SU-DHL-6 (cell line): Measurements from ENCODE around the gene TTLL11.

ENCODE experiments used
- H2AFZ ChIP-seq: fragments of 200-600 bp; sonication (generic); 2 replicates; pipeline ENCODE4 v1.6.1; 2014; ENCODE audit warnings: low read depth, mild to moderate bottlenecking, moderate library complexity, mixed read lengths, antibody characterized with exemption, low read length; ENCODE audit not compliant: severe bottlenecking
- H3F3A ChIP-seq: fragments of 200-600 bp; shearing (Covaris generic); 2 replicates; pipeline ENCODE4 v1.6.0; 2016; ENCODE audit warnings: antibody characterized with exemption, mild to moderate bottlenecking; ENCODE audit not compliant: insufficient read depth
- H3K27ac ChIP-seq: fragments of 200-600 bp; sonication (generic); 2 replicates; pipeline ENCODE4 v1.5.1; 2016; ENCODE audit warnings: low read depth, mild to moderate bottlenecking, low read length, moderate library complexity, mixed read lengths
- H3K27me3 ChIP-seq: fragments of 200-600 bp; sonication (generic), shearing (Covaris generic); 2 replicates; pipeline ENCODE4 v1.6.0; 2014; ENCODE audit warnings: mild to moderate bottlenecking, low read length
- H3K36me3 ChIP-seq: fragments of 200-600 bp; sonication (generic); 2 replicates; pipeline ENCODE4 v1.6.1; 2014; ENCODE audit warnings: mild to moderate bottlenecking, low read length, mixed read lengths
- H3K4me2 ChIP-seq: fragments of 300-600, 200-600 bp; shearing (Covaris generic), sonication (generic); 2 replicates; pipeline ENCODE4 v1.6.0; 2014; ENCODE audit warnings: low read length, low read depth, mild to moderate bottlenecking; ENCODE audit not compliant: poor library complexity, severe bottlenecking
- H3K4me3 ChIP-seq: fragments of 200-600 bp; sonication (generic); 2 replicates; pipeline ENCODE4 v1.5.1; 2014; ENCODE audit warnings: antibody characterized with exemption, low read length, mild to moderate bottlenecking, mixed read lengths; ENCODE audit not compliant: insufficient read depth, poor library complexity, severe bottlenecking
- H3K79me2 ChIP-seq: fragments of 200-600 bp; sonication (generic); 2 replicates; pipeline ENCODE4 v1.6.1; 2014; ENCODE audit warnings: mild to moderate bottlenecking, low read length, moderate library complexity; ENCODE audit not compliant: insufficient read depth
- H3K9ac ChIP-seq: fragments of 200-600 bp; sonication (generic); 2 replicates; pipeline ENCODE4 v1.7.0; 2014; ENCODE audit warnings: mild to moderate bottlenecking, low read length
- H3K9me2 ChIP-seq: fragments of 200-600 bp; sonication (generic); replicated peaks from 2 replicates; pipeline ENCODE4 v1.6.1; 2014; ENCODE audit warnings: low read length; ENCODE audit not compliant: insufficient read depth
- H3K9me3 ChIP-seq: fragments of 200-600 bp; sonication (generic); 2 replicates; pipeline ENCODE4 v1.6.1; 2014; ENCODE audit warnings: low read length, mixed read lengths; ENCODE audit not compliant: insufficient read depth
- H4K20me1 ChIP-seq: fragments of 200-600 bp; sonication (generic); 2 replicates; pipeline ENCODE4 v1.6.1; 2014; ENCODE audit warnings: low read depth, mild to moderate bottlenecking, antibody characterized with exemption, low read length, moderate library complexity, mixed read lengths
- EZH2phosphoT487 ChIP-seq: fragments of 200-600 bp; sonication (generic), shearing (Covaris generic); conservative IDR thresholded peaks from 2 replicates; pipeline ENCODE4 v1.6.1; 2018; ENCODE audit warnings: mild to moderate bottlenecking, antibody characterized with exemption, low read length, moderate library complexity, mixed read lengths
- TF ChIP-seq, protein P1 (sequence below): fragments of 200-600 bp; sonication (generic); IDR thresholded peaks from one replicate; pipeline ENCODE4 v1.5.1; 2017; ENCODE audit warnings: antibody characterized with exemption, mild to moderate bottlenecking, low read length, moderate library complexity; ENCODE audit not compliant: insufficient read depth, poor library complexity, severe bottlenecking

Gene TTLL11

DNA sequence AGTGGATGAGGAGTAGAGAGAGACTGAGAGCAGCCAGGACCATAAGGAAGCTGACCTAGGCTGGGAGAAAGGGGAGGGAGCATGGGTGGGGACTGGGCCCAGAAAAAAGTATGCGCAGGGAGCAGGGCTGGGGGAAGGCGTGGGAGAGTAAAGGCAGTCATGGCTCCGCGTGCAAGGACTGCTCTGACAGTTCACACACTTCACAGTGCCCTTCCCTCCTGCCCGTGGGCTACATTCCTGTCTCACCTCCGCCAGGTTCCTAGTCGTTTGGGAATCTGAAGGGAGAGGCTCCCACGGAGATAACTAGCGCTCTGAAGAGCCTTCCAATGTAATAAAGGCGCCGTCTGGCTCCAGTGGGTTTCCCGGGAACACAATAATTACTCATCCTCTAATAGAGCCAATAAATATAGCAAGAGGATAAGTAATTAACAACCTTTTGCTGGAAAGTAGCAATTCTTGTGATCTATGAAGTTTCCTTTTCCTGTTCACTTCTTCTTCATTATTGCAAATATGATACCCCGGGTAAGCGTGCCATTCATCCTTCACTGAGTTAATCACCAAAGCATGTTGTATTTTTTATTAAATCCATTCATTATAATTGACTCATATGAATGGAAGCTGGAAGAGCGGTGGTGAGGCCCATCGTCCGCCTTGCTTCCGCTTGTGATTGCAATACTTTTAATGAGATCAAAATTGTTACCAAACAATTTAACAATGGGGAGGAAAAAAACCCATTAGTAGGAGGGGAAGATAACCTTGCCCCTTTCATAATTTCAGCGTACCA is 39.3 kb downstream of the TTLL11 start:
- no peak overlapping the region for H3K27ac ChIP-seq
- H4K20me1 ChIP-seq, result no peaks in the 10 kb centered on the region; the same call in 1 of the 2 replicates
- H3K36me3 ChIP-seq, result no peaks in the 10 kb centered on the region
- no peaks in the 10 kb centered on the region for H3K9me2 ChIP-seq
- H3K9me3 ChIP-seq, result no peaks in the 10 kb centered on the region
- H3K4me2 ChIP-seq, result no peak overlapping the region
- H3K4me3 ChIP-seq, result no peak overlapping the region
- no peaks in the 10 kb centered on the region for H3K27me3 ChIP-seq
- no peaks in the 10 kb centered on the region for H3F3A ChIP-seq
- H3K9ac ChIP-seq, result no peak overlapping the region
- no peak overlapping the region for H2AFZ ChIP-seq
- TF ChIP-seq EZH2phosphoT487, result no peak
- TF ChIP-seq, protein P1, sequence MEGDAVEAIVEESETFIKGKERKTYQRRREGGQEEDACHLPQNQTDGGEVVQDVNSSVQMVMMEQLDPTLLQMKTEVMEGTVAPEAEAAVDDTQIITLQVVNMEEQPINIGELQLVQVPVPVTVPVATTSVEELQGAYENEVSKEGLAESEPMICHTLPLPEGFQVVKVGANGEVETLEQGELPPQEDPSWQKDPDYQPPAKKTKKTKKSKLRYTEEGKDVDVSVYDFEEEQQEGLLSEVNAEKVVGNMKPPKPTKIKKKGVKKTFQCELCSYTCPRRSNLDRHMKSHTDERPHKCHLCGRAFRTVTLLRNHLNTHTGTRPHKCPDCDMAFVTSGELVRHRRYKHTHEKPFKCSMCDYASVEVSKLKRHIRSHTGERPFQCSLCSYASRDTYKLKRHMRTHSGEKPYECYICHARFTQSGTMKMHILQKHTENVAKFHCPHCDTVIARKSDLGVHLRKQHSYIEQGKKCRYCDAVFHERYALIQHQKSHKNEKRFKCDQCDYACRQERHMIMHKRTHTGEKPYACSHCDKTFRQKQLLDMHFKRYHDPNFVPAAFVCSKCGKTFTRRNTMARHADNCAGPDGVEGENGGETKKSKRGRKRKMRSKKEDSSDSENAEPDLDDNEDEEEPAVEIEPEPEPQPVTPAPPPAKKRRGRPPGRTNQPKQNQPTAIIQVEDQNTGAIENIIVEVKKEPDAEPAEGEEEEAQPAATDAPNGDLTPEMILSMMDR, result no peak
- no peaks in the 10 kb centered on the region for H3K79me2 ChIP-seq

DNA sequence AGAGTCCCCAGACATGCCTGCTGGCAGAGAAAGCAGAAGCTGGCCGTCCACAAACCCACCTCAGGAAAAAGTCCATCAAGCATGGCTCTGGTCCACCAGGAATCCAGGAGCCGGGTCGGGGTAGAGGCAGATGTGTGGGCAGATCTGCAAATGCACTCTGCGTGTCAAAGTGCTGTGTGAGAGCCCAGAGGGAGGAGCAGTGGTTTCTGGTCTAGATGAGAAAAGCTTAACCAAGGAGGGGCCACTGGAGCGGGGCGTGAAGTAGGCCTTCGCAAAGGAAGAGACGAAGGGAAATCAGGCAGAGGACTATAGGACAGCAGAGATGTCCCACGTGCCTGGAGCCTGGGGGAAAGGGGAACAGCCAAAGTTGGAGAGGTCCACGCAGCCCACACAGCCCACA is 40.0 kb downstream of the TTLL11 start:
- no peaks in the 10 kb centered on the region for H3K36me3 ChIP-seq
- no peak overlapping the region for H2AFZ ChIP-seq
- H3K4me2 ChIP-seq, result no peak overlapping the region
- no peaks in the 10 kb centered on the region for H3K9me3 ChIP-seq
- H3K27ac ChIP-seq, result no peak overlapping the region
- H3K79me2 ChIP-seq, result no peaks in the 10 kb centered on the region
- no peaks in the 10 kb centered on the region; the same call in 1 of the 2 replicates for H4K20me1 ChIP-seq
- no peaks in the 10 kb centered on the region for H3F3A ChIP-seq
- no peaks in the 10 kb centered on the region for H3K9me2 ChIP-seq
- TF ChIP-seq EZH2phosphoT487, result no peak
- TF ChIP-seq, protein P1, result no peak
- no peaks in the 10 kb centered on the region for H3K27me3 ChIP-seq
- no peak overlapping the region for H3K9ac ChIP-seq
- no peak overlapping the region for H3K4me3 ChIP-seq

DNA sequence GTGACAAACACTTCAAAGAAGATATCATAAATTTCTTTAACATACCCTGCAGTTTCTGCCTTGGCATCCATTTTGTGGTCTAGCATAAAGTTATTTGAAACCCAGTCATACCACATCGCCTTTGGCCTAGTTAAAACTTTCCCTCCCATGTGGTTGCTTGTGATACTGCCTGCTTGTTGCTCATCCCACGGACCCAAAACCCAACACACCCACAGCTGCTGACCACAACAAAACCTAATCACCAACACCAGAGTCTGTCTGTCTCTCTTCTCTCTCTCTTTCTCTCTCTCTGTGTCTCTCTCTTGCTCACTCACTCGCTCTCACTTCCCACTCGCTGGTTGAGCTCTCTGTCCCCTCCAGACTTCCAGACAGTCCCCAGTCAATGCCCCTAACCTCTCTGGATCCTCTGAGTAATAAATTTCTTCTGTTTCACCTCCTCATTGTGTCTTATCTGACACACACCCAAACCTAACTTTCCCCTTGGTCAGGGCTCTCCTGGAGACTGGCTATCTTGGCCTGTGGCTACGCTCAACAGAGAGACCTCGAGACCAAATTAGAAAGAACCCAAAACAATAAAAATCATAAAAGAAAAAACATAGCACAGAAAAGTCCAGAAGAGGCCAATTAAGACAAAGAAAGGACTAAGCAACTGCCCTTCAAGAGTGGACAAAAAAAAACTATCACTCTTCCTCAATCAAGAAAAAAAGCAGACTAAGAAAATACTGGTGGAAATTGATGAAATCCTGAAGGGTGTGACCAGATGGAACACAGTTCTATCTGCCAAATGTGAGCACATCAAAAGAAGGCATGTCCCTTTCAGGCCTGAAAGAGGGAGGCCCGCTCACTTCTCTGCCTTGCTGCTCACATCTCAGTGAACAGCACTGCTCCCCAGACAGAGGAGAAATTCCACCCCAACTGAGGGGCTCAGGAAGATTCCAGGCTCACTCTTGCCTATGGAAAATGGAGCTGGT is 41.5 kb downstream of the TTLL11 start:
- Histone ChIP-seq H2AFZ (no peak overlapping the region), H3K4me2 (no peak overlapping the region), H3K27ac (no peak overlapping the region), H3K9me2 (no peaks in the 10 kb centered on the region), H3K4me3 (no peak overlapping the region), H3K9me3 (no peaks in the 10 kb centered on the region), H3K36me3 (no peaks in the 10 kb centered on the region), H3K79me2 (no peaks in the 10 kb centered on the region), H3K27me3 (no peaks in the 10 kb centered on the region), H3F3A (no peaks in the 10 kb centered on the region), H3K9ac (no peak overlapping the region), H4K20me1 (no peaks in the 10 kb centered on the region; the same call in 1 of the 2 replicates)
- no peak for TF ChIP-seq EZH2phosphoT487
- TF ChIP-seq, protein P1, result no peak
